Stimulated activated CD4-positive, alpha-beta T cell treated with anti-CD3 and anti-CD28 coated beads, Interleukin-1b, Interleukin-23, amount 100 ng/mL, for 4 hours (primary cell): ENCODE measurements around the gene NAP1L3.

Experiments used
- DNase-seq, 2 donors: peaks; one replicate each; pipeline ENCODE4 v3.0.0-alpha.2; 2020; ENCODE audit warnings: low read depth in 2 of 2

The NAP1L3 gene, protein sequence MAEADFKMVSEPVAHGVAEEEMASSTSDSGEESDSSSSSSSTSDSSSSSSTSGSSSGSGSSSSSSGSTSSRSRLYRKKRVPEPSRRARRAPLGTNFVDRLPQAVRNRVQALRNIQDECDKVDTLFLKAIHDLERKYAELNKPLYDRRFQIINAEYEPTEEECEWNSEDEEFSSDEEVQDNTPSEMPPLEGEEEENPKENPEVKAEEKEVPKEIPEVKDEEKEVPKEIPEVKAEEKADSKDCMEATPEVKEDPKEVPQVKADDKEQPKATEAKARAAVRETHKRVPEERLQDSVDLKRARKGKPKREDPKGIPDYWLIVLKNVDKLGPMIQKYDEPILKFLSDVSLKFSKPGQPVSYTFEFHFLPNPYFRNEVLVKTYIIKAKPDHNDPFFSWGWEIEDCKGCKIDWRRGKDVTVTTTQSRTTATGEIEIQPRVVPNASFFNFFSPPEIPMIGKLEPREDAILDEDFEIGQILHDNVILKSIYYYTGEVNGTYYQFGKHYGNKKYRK

DNA sequence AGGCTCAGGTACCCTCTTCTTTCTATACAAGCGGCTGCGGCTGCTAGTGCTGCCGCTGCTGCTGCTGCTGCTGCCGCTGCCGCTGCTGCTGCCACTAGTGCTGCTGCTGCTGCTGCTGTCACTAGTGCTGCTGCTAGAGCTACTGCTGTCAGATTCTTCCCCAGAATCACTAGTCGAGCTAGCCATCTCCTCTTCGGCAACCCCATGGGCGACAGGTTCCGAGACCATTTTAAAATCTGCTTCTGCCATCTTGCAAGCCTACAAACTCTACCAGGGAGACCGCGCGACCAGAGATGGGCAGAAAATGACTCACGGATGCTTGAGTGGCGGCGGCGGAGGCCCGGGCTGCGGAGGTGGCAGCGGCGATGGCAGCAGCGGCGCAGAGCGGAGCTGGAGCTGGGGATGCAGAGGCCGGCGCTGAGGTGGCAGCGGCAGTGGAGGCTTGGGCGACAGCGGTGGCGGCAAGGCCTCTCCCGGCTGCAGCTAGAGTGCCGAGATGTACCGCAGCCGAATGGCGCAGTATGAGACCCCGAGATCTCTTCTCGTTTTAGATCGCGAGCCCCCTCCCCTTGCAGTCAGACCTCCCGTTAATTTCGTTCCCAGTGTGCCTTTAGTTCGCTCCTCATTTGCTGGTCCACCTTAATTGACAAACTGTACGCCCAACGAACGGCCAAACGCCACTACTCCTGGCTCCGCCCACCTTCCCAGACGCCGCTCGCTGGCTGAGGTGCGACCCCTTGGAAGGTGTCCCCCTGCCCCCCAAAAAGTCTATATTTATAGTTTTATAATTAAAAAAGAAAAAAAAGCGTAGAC lies at the start of gene NAP1L3:
Gene NAP1L3 (minus strand): TSS at position 523 of the 813 bp plus-strand sequence. CDS start 274 bp downstream, at position 249.
- peak; percentile 39 to 40 for DNase-seq

DNA sequence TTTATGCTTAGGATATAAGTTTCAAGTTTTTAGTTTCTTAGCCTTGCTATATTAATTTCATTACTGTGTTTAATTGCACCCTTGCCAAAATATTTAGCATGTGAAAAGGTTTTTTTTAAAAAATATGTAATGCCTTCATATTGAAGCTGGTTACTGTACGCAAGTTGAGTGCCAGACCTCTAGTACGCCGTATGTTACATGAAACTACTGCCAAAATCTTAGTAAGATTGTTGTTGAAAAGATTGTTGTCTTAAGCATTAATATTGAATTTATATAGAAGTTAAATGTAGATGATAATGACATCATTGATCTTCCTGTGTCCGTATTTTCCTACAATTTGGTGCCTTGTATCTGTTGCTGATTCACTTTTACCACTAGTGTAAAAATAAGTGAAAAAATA lies 37.7 kb upstream of the NAP1L3 start:
- DNase-seq, result no peak

DNA sequence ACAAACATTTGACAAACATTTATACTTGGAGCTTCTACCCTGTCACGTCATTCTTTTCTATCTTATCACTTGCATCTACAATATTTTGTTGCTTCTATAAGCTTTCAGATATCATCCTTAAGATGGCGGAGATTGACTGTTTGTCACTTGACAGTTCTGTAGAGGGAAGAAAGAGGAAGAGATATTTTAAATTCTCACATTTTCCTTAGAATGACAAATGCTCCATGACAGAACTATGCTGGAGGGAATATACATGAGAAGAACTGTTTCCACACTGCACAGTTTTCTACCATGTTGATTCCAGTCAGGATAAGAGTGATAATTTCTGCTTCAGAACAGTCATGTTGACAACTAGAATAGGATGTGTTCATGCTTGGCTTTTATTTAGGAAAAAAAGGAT lies 30.3 kb upstream of the NAP1L3 start:
- no peak for DNase-seq

DNA sequence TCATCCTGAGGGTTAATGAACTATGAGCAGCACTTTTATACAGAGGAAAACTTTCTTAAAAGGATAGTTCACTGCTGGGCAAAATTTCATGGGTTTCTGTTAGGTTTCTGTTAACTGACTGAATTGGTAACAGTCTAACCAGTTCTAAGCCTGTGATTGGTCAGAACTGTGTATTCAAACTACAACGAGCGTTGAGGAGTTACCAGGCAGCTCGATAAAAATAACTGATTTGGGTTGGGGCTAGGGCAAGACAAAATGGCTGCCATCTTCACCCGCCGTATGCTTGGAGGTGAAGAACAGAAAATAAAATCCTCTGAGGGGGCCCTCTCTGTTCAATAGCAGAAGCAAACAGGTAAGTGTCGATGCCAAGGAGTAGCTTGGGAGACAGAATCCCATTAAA lies 22.6 kb upstream of the NAP1L3 start:
- DNase-seq, result no peak

DNA sequence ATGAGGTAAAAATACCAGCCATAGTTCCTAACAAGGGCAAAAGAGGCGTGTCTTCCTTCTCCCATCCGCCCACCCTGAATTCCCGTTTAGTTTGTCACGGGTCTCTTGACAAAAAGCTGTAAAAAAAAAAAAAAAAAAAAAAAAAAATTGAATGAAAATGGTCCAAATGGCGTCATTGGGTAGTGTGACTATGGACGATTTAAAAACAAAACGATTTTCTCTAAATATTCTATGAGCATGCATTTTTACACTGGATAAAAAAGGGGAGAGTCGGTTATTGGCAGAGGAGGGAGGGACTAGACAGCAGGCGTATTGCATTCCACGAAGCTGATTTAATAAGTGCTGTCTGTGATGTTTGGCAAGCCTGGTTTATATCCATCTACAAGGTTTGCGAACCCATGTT lies 492 bp upstream of the NAP1L3 start, which contains the start of gene FAM133A:
Gene FAM133A (plus strand): TSS at position 338 of the 403 bp plus-strand sequence. CDS start 35,214 bp downstream, outside the sequence.
- DNase-seq, result no peak

DNA sequence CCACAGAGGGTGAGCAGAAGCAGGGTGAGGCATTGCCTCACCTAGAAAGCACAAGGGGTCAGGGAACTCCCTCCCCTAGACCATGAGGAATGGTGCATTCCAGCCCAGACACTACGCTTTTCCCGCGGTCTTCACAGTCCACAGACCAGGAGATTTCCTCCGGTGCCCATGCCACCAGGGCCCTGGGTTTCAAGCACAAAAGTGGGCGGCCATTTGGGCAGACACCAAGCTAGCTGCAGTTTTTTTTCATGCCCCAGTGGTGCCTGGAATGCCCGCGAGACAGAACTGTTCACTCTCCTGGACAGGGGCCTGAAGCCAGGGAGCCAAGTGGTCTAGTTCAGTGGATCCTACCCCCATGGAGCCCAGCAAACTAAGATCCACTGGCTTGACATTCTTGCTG lies 12.8 kb downstream of the NAP1L3 start:
- DNase-seq, result no peak

DNA sequence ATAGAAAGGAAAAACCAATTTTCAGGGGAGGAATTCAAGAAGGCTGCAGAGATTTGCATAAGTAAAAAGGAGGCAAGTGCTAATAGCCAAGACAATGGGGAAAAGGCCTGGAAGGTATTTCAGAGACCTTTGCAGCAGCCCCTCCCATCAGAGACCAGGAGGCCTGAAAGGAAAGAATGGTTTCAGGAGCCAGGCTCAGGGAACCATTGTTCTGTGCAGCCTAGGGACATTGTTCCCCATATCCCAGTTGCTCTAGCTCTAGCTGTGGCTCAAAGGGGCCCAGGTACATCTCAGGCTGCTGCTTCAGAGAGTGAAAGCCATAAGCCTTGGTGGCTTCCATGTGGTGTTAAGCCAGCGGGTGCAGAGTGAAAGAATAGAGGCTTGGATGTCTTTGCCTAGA lies 24.0 kb downstream of the NAP1L3 start:
- DNase-seq, result no peak

DNA sequence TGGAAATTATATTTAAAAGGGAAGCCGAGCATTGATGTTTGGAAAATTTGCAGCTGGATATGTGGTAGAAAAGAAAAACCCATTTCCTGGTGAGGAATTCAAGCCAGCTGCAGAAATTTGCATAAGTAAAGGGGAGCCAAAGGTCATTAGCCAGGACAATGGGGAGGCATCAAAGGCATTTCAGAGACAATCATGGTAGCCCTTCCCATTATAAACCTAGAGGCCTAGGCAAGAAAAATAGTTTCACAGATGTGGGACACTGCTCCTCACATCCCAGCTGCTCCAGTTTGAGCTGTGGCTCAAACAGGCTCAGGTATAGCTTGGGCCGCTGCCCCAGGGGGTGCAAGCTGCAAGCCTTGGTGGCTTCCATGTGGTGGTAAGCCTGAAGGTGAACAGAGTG lies 35.8 kb downstream of the NAP1L3 start:
- no peak for DNase-seq
